DND-41 (cell line): ENCODE measurements around the gene CYREN.

Experiments used
- CTCF ChIP-seq: IDR thresholded peaks from 2 replicates; pipeline ENCODE4 v1.5.1; 2012; ENCODE audit warnings: borderline replicate concordance, low read length, moderate library complexity, mild to moderate bottlenecking; ENCODE audit not compliant: poor library complexity, severe bottlenecking; ENCODE audit errors: extremely low read depth
- EZH2 ChIP-seq: IDR thresholded peaks from 3 replicates; pipeline ENCODE4 v1.6.1; 2012; ENCODE audit warnings: borderline replicate concordance, low read depth, mild to moderate bottlenecking, moderate library complexity, low read length, inconsistent platforms; ENCODE audit not compliant: severe bottlenecking

DNA sequence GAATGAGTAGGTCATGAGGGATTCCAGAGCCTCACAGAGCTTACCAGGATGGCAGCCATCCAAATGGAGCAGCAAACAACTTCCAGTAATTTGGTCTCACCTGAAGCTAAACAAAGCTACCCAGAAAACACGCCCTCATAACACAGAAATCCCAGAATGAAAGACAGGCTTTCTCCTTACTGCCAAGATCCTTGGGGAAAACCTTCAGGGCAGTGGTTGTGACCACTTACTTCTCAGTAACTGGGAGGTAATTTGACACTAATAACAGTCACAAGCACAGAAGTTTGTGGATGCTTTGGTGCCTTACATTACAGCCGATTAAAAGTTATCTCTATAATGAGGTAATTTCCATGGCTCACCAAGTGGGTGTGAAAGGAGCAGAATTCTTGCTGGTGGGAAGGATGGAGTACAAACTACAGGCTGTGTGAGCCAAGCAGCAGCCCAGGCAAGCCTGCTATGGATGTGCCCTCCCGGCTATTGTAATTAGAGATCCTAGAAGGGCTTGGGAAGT, 30.4 kb upstream of the CYREN start:
- TF ChIP-seq CTCF (no peak), EZH2 (no peak)
